ENCODE data around the gene SPEF2.

- TF ChIP-seq POLR2A (IDR thresholded peaks at IDR 0.05; ENCODE audit: low read depth, low read length) = no peak
- no peak for TF ChIP-seq TAF1 (IDR thresholded peaks at IDR 0.05; ENCODE audit: borderline replicate concordance, low read depth, low read length)
These were observed 240.0 kb downstream of the SPEF2 start for GRCh38 chr5:35857606-35858205.

Measured in GM12892 (cell line).